H1 (cell line): Measurements from ENCODE around the gene PLBD2. TPM values are rescaled to one million over a fixed set of nuclear protein-coding genes. Genes with fewer than 3 reads are reported as not detected.
A peak's percentile ranks its signal among the peaks of the same experiment; 100 is the strongest.

Experiments used
- CTCF ChIA-PET: fragments of 300-600 bp; sonication (Branson Sonifier 250); formaldehyde crosslinking; loops from one replicate; lab custom pipeline; 2021; ENCODE audit not compliant: partially characterized antibody; lab: Charles Lee
- POLR2A ChIA-PET: fragments of 300-600 bp; sonication (Branson Sonifier 250); formaldehyde crosslinking; loops from one replicate; lab custom pipeline; 2021; ENCODE audit warnings: inconsistent platforms; ENCODE audit not compliant: partially characterized antibody; lab: Charles Lee
- DNase-seq, 2 experiments: peaks; one replicate each; pipeline versions ENCODE4 v3.0.0 to v3.0.0-alpha.2; 2010 to 2022; ENCODE audit warnings: low spot score in 2 of 2, low read depth in 1 of 2, mixed read lengths in 1 of 2
- FAIRE-seq: peaks from 2 replicates; lab custom pipeline; 2011; peaks lifted over from hg19 to GRCh38; lab: Jason Lieb, UNC
- H2AFZ ChIP-seq: 2 replicates; pipeline ENCODE4 v1.8.1; 2012; ENCODE audit warnings: low read length, inconsistent platforms
- H2AK5ac ChIP-seq: 2 replicates; pipeline ENCODE4 v1.6.1; 2013; ENCODE audit warnings: low read depth, low read length
- H2BK120ac ChIP-seq: replicated peaks from 2 replicates; pipeline ENCODE3; 2013; ENCODE audit warnings: low read depth, low read length, inconsistent platforms
- H2BK12ac ChIP-seq: 2 replicates; pipeline ENCODE4 v1.6.1; 2013; ENCODE audit warnings: low read depth, low read length
- H2BK15ac ChIP-seq: 2 replicates; pipeline ENCODE4 v1.6.1; 2013; ENCODE audit warnings: low read length
- H2BK20ac ChIP-seq: 2 replicates; pipeline ENCODE4 v1.6.1; 2013; ENCODE audit warnings: low read length
- H2BK5ac ChIP-seq: 2 replicates; pipeline ENCODE4 v1.6.1; 2013; ENCODE audit warnings: low read depth, low read length
- H3K14ac ChIP-seq: 2 replicates; pipeline ENCODE4 v1.6.1; 2013; ENCODE audit warnings: inconsistent platforms; ENCODE audit not compliant: insufficient read length
- H3K18ac ChIP-seq: 2 replicates; pipeline ENCODE4 v1.6.1; 2013; ENCODE audit warnings: low read length; ENCODE audit errors: extremely low read depth
- H3K23ac ChIP-seq: 2 replicates; pipeline ENCODE4 v1.6.1; 2013; ENCODE audit warnings: inconsistent platforms; ENCODE audit not compliant: insufficient read length
- H3K23me2 ChIP-seq: 2 replicates; pipeline ENCODE4 v1.6.1; 2013; ENCODE audit warnings: low read depth, low read length
- H3K27ac ChIP-seq: 2 replicates; pipeline ENCODE4 v1.6.1; 2011; ENCODE audit warnings: low read depth, low read length, inconsistent platforms
- H3K27me3 ChIP-seq, 4 experiments: replicated peaks in 1 of 4; 1 replicate in 1 of 4; 2 replicates in 3 of 4; pipeline versions ENCODE4 v1.6.1 to v1.8.1; 2011 to 2013; ENCODE audit warnings: low read length in 3 of 4, mild to moderate bottlenecking in 3 of 4, inconsistent platforms in 2 of 4, mixed read lengths in 2 of 4, moderate library complexity in 1 of 4; ENCODE audit not compliant: control insufficient read depth in 3 of 4, insufficient read depth in 3 of 4; ENCODE audit errors: extremely low read depth in 1 of 4
- H3K36me3 ChIP-seq, 4 experiments: 2 replicates each; pipeline versions ENCODE4 v1.6.1 to v1.8.1; 2011 to 2013; ENCODE audit warnings: mild to moderate bottlenecking in 4 of 4, low read length in 3 of 4, moderate library complexity in 2 of 4, control low read depth in 1 of 4, inconsistent platforms in 1 of 4; ENCODE audit not compliant: insufficient read depth in 4 of 4, control insufficient read depth in 2 of 4
- H3K4ac ChIP-seq: replicated peaks from 2 replicates; pipeline ENCODE3; 2013; ENCODE audit warnings: low read length, low read depth, mixed read lengths, inconsistent platforms; ENCODE audit not compliant: insufficient read length
- H3K4me1 ChIP-seq, 4 experiments: replicated peaks in 1 of 4; 1 replicate in 1 of 4; 2 replicates in 3 of 4; pipeline versions ENCODE4 v1.6.1 to v1.8.1; 2011 to 2013; ENCODE audit warnings: low read length in 3 of 4, inconsistent platforms in 2 of 4, mixed read lengths in 1 of 4; ENCODE audit not compliant: insufficient read depth in 4 of 4, control insufficient read depth in 3 of 4
- H3K4me2 ChIP-seq, 2 experiments: 2 replicates each; pipeline versions ENCODE4 v1.6.1 to v1.8.1; 2011 to 2013; ENCODE audit warnings: low read depth in 2 of 2, low read length in 2 of 2, control low read depth in 1 of 2, inconsistent platforms in 1 of 2, mild to moderate bottlenecking in 1 of 2; ENCODE audit not compliant: insufficient read depth in 1 of 2
- H3K4me3 ChIP-seq, 4 experiments: fragments of 200-600, 300-600 bp in 1 of 4; sonication (generic), shearing (Covaris generic), sonication (Bioruptor Twin) in 1 of 4; 2 replicates each; pipeline versions ENCODE4 v1.5.1 to v1.8.1; 2011 to 2016; ENCODE audit warnings: low read length in 4 of 4, low read depth in 3 of 4, control low read depth in 2 of 4, inconsistent platforms in 2 of 4, mild to moderate bottlenecking in 2 of 4, mixed read lengths in 1 of 4, moderate library complexity in 1 of 4; ENCODE audit not compliant: insufficient read depth in 2 of 4; ENCODE audit errors: extremely low read depth in 1 of 4
- H3K56ac ChIP-seq: replicated peaks from 2 replicates; pipeline ENCODE3; 2013; ENCODE audit warnings: low read depth, mild to moderate bottlenecking, mixed read lengths, low read length, inconsistent platforms; ENCODE audit not compliant: insufficient read length
- H3K79me1 ChIP-seq: 2 replicates; pipeline ENCODE4 v1.6.1; 2013; ENCODE audit warnings: low read depth, low read length, control low read depth
- H3K79me2 ChIP-seq, 2 experiments: 2 replicates each; pipeline versions ENCODE4 v1.6.1 to v1.8.1; 2012 to 2013; ENCODE audit warnings: low read length in 2 of 2, mild to moderate bottlenecking in 2 of 2, inconsistent platforms in 1 of 2; ENCODE audit not compliant: insufficient read depth in 2 of 2, control insufficient read depth in 1 of 2
- H3K9ac ChIP-seq, 4 experiments: replicated peaks in 1 of 4; 1 replicate in 1 of 4; 2 replicates in 3 of 4; pipeline versions ENCODE4 v1.6.1 to v1.8.1; 2011 to 2013; ENCODE audit warnings: low read depth in 3 of 4, low read length in 3 of 4, control low read depth in 2 of 4, mild to moderate bottlenecking in 2 of 4, moderate library complexity in 2 of 4, inconsistent platforms in 1 of 4; ENCODE audit errors: extremely low read depth in 1 of 4
- H3K9me3 ChIP-seq, 2 experiments: 2 replicates each; pipeline versions ENCODE4 v1.6.1 to v1.8.1; 2012 to 2013; ENCODE audit warnings: mild to moderate bottlenecking in 2 of 2, moderate library complexity in 2 of 2, control low read depth in 1 of 2, inconsistent platforms in 1 of 2, low read depth in 1 of 2, low read length in 1 of 2, mixed read lengths in 1 of 2; ENCODE audit not compliant: insufficient read depth in 2 of 2
- H4K20me1 ChIP-seq, 2 experiments: replicated peaks in 1 of 2; 2 replicates each; pipeline versions ENCODE3 to v1.8.1; 2011 to 2013; ENCODE audit warnings: inconsistent platforms in 2 of 2, low read length in 2 of 2, mild to moderate bottlenecking in 1 of 2; ENCODE audit not compliant: insufficient read depth in 2 of 2, control insufficient read depth in 1 of 2
- H4K5ac ChIP-seq: 2 replicates; pipeline ENCODE4 v1.6.1; 2013; ENCODE audit warnings: low read length, low read depth, mixed read lengths, inconsistent platforms; ENCODE audit not compliant: insufficient read length
- H4K8ac ChIP-seq: 2 replicates; pipeline ENCODE4 v1.8.0; 2013; ENCODE audit warnings: mild to moderate bottlenecking, moderate library complexity, low read length, inconsistent platforms; ENCODE audit not compliant: insufficient read depth; ENCODE audit errors: extremely low read depth
- H4K91ac ChIP-seq: replicated peaks from 2 replicates; pipeline ENCODE3; 2013; ENCODE audit warnings: low read length, mixed read lengths, inconsistent platforms; ENCODE audit not compliant: insufficient read length
- ATF3 ChIP-seq: IDR thresholded peaks from 2 replicates; pipeline ENCODE4 v1.6.1; 2011; ENCODE audit warnings: low read depth, mild to moderate bottlenecking, low read length; ENCODE audit not compliant: insufficient read depth
- CHD1 ChIP-seq: IDR thresholded peaks from 2 replicates; pipeline ENCODE4 v1.6.1; 2012; ENCODE audit warnings: low read depth, low read length, improper control_type of control experiment
- CHD2 ChIP-seq: IDR thresholded peaks from 2 replicates; pipeline ENCODE4 v1.6.1; 2012; ENCODE audit warnings: low read length, improper control_type of control experiment
- CTCF ChIP-seq, 3 experiments: IDR thresholded peaks; 1 replicate in 2 of 3; 2 replicates in 1 of 3; pipeline versions ENCODE4 v1.5.1 to v1.6.1; 2011; ENCODE audit warnings: low read length in 3 of 3, mild to moderate bottlenecking in 3 of 3, inconsistent platforms in 2 of 3, low read depth in 1 of 3, moderate library complexity in 1 of 3; ENCODE audit not compliant: insufficient read depth in 1 of 3; ENCODE audit errors: control extremely low read depth in 1 of 3
- GABPA ChIP-seq: IDR thresholded peaks from 2 replicates; pipeline ENCODE4 v1.6.1; 2011; ENCODE audit warnings: mild to moderate bottlenecking, low read length, moderate library complexity, borderline replicate concordance; ENCODE audit not compliant: insufficient read depth
- NRF1 ChIP-seq: IDR thresholded peaks from 2 replicates; pipeline ENCODE4 v1.6.1; 2011; ENCODE audit warnings: mild to moderate bottlenecking, low read depth, low read length, improper control_type of control experiment
- RAD21 ChIP-seq, 2 experiments: IDR thresholded peaks in 1 of 2; conservative IDR thresholded peaks in 1 of 2; 2 replicates each; pipeline ENCODE4 v1.6.1; 2011; ENCODE audit warnings: low read depth in 2 of 2, low read length in 2 of 2, improper control_type of control experiment in 1 of 2, inconsistent platforms in 1 of 2, mild to moderate bottlenecking in 1 of 2, moderate library complexity in 1 of 2
- TBP ChIP-seq: IDR thresholded peaks from 2 replicates; pipeline ENCODE4 v1.6.1; 2011; ENCODE audit warnings: low read depth, low read length, improper control_type of control experiment
- TCF12 ChIP-seq: IDR thresholded peaks from 2 replicates; pipeline ENCODE4 v1.6.1; 2011; ENCODE audit warnings: low read depth, mild to moderate bottlenecking, low read length
- YY1 ChIP-seq: IDR thresholded peaks from 2 replicates; pipeline ENCODE4 v1.6.1; 2011; ENCODE audit warnings: low read depth, mild to moderate bottlenecking, low read length
- WGBS, 2 experiments: shearing (Covaris generic) in 1 of 2; methylation state at CpG; one replicate each; pipeline versions ENCODE4 v1.1.6 to v1.1.7; 2013 to 2015; ENCODE audit warnings: low lambda C conversion rate in 2 of 2, mixed read lengths in 2 of 2, inconsistent platforms in 1 of 2, low coverage in 1 of 2, missing lambda C conversion rate in 1 of 2; ENCODE audit not compliant: insufficient replicate concordance in 2 of 2, insufficient coverage in 1 of 2, insufficient read length in 1 of 2; ENCODE audit errors: extremely low coverage in 1 of 2, missing lambda C conversion rate in 1 of 2; 5-methylcytosine and 5-hydroxymethylcytosine counted together
- polyA plus RNA-seq, 7 experiments: library from polyadenylated mRNA; depleted of rRNA in 3 of 7; stranded (reverse) in 5 of 7; unstranded in 2 of 7; fragments of >200 nt in 5 of 7; fragments of 200-250 nt in 2 of 7; gene quantifications; 1 replicate in 5 of 7; 2 replicates in 1 of 7; 4 replicates in 1 of 7; pipeline versions ENCODE4 v1.2.1 to v1.2.3, GENCODE V29; 2011 to 2013; ENCODE audit warnings: missing spikeins in 2 of 7, mixed read lengths in 2 of 7
- total RNA-seq: library from RNA; stranded (reverse); fragmentation: NEBNext Ultra II Directional; extraction: Animal tissue kit (Norgen Biotek cat#: 25700); gene quantifications from 2 replicates; pipeline ENCODE4 v1.2.1, GENCODE V29; 2021

The PLBD2 gene
- total and polyA plus RNA-seq, 2 of the 8 experiments (the other 6 are each of a cell fraction or from before 2014, with no cell fraction given) = 16.8 to 33.5 TPM

- Histone ChIP-seq H3K9ac (no peak overlapping the region), H2AFZ (peak overlapping the region; percentile 10; the same call in 1 of the 2 replicates), H2BK12ac (peak overlapping the region; percentile 30; the same call in 1 of the 2 replicates), H4K5ac (no peak overlapping the region), H3K18ac (peak overlapping the region; percentile 25; the same call in 1 of the 2 replicates), H2BK15ac (peak overlapping the region; percentile 90; the same call in 1 of the 2 replicates), H3K79me2 (no peaks in the 10 kb centered on the region), H3K9me3 (no peaks in the 10 kb centered on the region; a peak in 1 of 4 replicates), H3K4me3 (no peak overlapping the region), H4K20me1 (no peaks in the 10 kb centered on the region), H3K36me3 (no peaks in the 10 kb centered on the region), H3K56ac (no peak overlapping the region), H4K8ac (no peak overlapping the region), H2BK120ac (no peak overlapping the region), H3K23ac (no peak overlapping the region), H3K14ac (no peak overlapping the region), H3K79me1 (no peaks in the 10 kb centered on the region), H3K23me2 (peaks cover 6% of the 10 kb centered on the region; the same call in 1 of the 2 replicates), H4K91ac (no peak overlapping the region), H2BK20ac (peak overlapping the region; percentile 82; the same call in 1 of the 2 replicates), H3K4ac (no peak overlapping the region), H3K27ac (no peak overlapping the region), H3K4me2 (no peak overlapping the region), H3K27me3 (peaks cover 0 to 2% (median 0%) of the 10 kb centered on the region in 4 experiments; a peak in 1 of 7 replicates), H2BK5ac (no peak overlapping the region), H2AK5ac (no peak overlapping the region), H3K4me1 (peaks cover 0 to 2% (median under 1%) of the 10 kb centered on the region in 4 experiments; a peak in 2 of 7 replicates)
- DNase-seq (peak in 1 of 2 experiments; percentile 89), FAIRE-seq (peak; percentile 79)
- CTCF ChIA-PET = interaction anchor here (0.7 to 8.4 kb wide), 11 partner anchors 9 to 401 kb away, joined by 3 to 82 read pairs (median 4); no protein-coding TSS in a partner anchor
- WGBS, 2 experiments = 58% methylated on average over 8 of the region's 8 CpGs; no CpG with 5 or more reads in 1 of the 2 experiments
- POLR2A ChIA-PET = no interaction called here
- TF ChIP-seq TBP = no peak
- no peak for TF ChIP-seq YY1
- TF ChIP-seq RAD21 (IDR thresholded peaks at IDR 0.05 in 1 of 2, conservative IDR thresholded peaks at IDR 0.05 in 1 of 2; ENCODE audit: low read depth in 2 of 2, low read length in 2 of 2) = peak; percentile 95
- TF ChIP-seq ATF3 = no peak
- peak; percentile 70 to 91 (median 88) for TF ChIP-seq CTCF (IDR thresholded peaks at IDR 0.05; ENCODE audit: control extremely low read depth in 1 of 3, insufficient read depth in 1 of 3, low read depth in 1 of 3, low read length in 3 of 3)
- no peak for TF ChIP-seq CHD1
- no peak for TF ChIP-seq NRF1
- TF ChIP-seq TCF12 = no peak
- TF ChIP-seq CHD2 = no peak
- TF ChIP-seq GABPA = 0 out of 2 replicates have a peak, but pooled peaks have one; percentile 15
Measured at GRCh38 chr12:113439606-113440030, 81.2 kb downstream of the PLBD2 start.
